Neutrophil (primary cell): ENCODE measurements around the gene SLC30A7.
A peak's percentile ranks its signal among the peaks of the same experiment; 100 is the strongest.

Experiments used
- H3K27ac ChIP-seq: fragments of 200-600 bp; sonication (generic); 2 replicates; pipeline ENCODE4 v1.5.1; 2016; ENCODE audit warnings: mild to moderate bottlenecking, moderate library complexity
- H3K27me3 ChIP-seq: fragments of 200-600 bp; sonication (generic); 2 replicates; pipeline ENCODE4 v1.6.0; 2016; ENCODE audit warnings: mild to moderate bottlenecking
- H3K36me3 ChIP-seq: fragments of 200-600 bp; sonication (generic); 2 replicates; pipeline ENCODE4 v1.5.1; 2017
- H3K4me1 ChIP-seq, 2 experiments: fragments of 200-600 bp in 1 of 2; sonication (generic) in 1 of 2; 1 replicate in 1 of 2; 2 replicates in 1 of 2; pipeline versions ENCODE4 v1.5.1 to v1.6.1; 2013 to 2016; ENCODE audit warnings: low read depth in 1 of 2, low read length in 1 of 2, mild to moderate bottlenecking in 1 of 2, moderate library complexity in 1 of 2; ENCODE audit not compliant: control insufficient read depth in 1 of 2, insufficient read depth in 1 of 2
- H3K4me3 ChIP-seq, 2 experiments: fragments of 200-600 bp in 1 of 2; sonication (generic) in 1 of 2; 1 replicate in 1 of 2; 2 replicates in 1 of 2; pipeline ENCODE4 v1.5.1; 2013 to 2016; ENCODE audit warnings: low read depth in 1 of 2, low read length in 1 of 2, mild to moderate bottlenecking in 1 of 2, moderate library complexity in 1 of 2
- H3K9me3 ChIP-seq: fragments of 200-600 bp; sonication (generic); 2 replicates; pipeline ENCODE4 v1.5.1; 2016
- CTCF ChIP-seq: fragments of 200-600 bp; sonication (generic); IDR thresholded peaks from 2 replicates; pipeline ENCODE4 v1.5.1; 2016; ENCODE audit warnings: antibody characterized with exemption

The SLC30A7 gene

GRCh38 chr1:101017448-101017847 is 121.6 kb downstream of the SLC30A7 start:
- Histone ChIP-seq H3K27me3 (no peaks in the 10 kb centered on the region), H3K36me3 (no peaks in the 10 kb centered on the region), H3K4me3 (no peak overlapping the region), H3K4me1 (peaks cover 6 to 13% of the 10 kb centered on the region in 2 experiments), H3K27ac (no peak overlapping the region), H3K9me3 (no peaks in the 10 kb centered on the region)
- no peak for TF ChIP-seq CTCF

GRCh38 chr1:101022294-101022693 is 126.4 kb downstream of the SLC30A7 start:
- H3K27me3 ChIP-seq, result no peaks in the 10 kb centered on the region
- no peaks in the 10 kb centered on the region for H3K36me3 ChIP-seq
- H3K4me1 ChIP-seq, result peaks cover 20 to 25% of the 10 kb centered on the region in 2 experiments
- no peaks in the 10 kb centered on the region for H3K9me3 ChIP-seq
- no peak for TF ChIP-seq CTCF
- no peak overlapping the region for H3K4me3 ChIP-seq
- H3K27ac ChIP-seq, result no peak overlapping the region

- Histone ChIP-seq H3K27ac (peak overlapping the region; percentile 52), H3K4me3 (peak overlapping the region; percentile 76 to 86), H3K4me1 (peaks cover 14 to 17% of the 10 kb centered on the region in 2 experiments), H3K9me3 (no peaks in the 10 kb centered on the region), H3K27me3 (no peaks in the 10 kb centered on the region), H3K36me3 (no peaks in the 10 kb centered on the region)
- TF ChIP-seq CTCF, result no peak
These were observed 129.4 kb downstream of the SLC30A7 start for GRCh38 chr1:101025283-101025656.

GRCh38 chr1:101025657-101026429 is 130.0 kb downstream of the SLC30A7 start, which contains the start of gene DPH5:
TSS of gene DPH5 (minus strand) at chr1:101025784. CDS start at chr1:101025443, 341 bp downstream.
- TF ChIP-seq CTCF, result no peak
- Histone ChIP-seq H3K9me3 (no peaks in the 10 kb centered on the region), H3K27ac (peak within 1 kb of the TSS; percentile 52), H3K36me3 (no peaks in the 10 kb centered on the region), H3K4me1 (peaks cover 14 to 17% of the 10 kb centered on the region in 2 experiments), H3K4me3 (peak within 1 kb of the TSS; percentile 76 to 86), H3K27me3 (no peaks in the 10 kb centered on the region)

- no peaks in the 10 kb centered on the region for H3K9me3 ChIP-seq
- no peaks in the 10 kb centered on the region for H3K27me3 ChIP-seq
- no peak for TF ChIP-seq CTCF
- H3K27ac ChIP-seq, result no peak overlapping the region
- no peaks in the 10 kb centered on the region for H3K36me3 ChIP-seq
- H3K4me3 ChIP-seq, result peak overlapping the region in 1 of 2 experiments; percentile 86
- peaks cover 14 to 17% of the 10 kb centered on the region in 2 experiments for H3K4me1 ChIP-seq
These were observed 130.5 kb downstream of the SLC30A7 start for GRCh38 chr1:101026430-101026788.
